NCI-H345 treated with DMSO at 0.1 percent for 48 hours (cell line): ENCODE measurements around the gene CENPP.
"Not testable (repeated sequence)": the region's sequence is repeated elsewhere in the genome, so short reads cannot be mapped to it uniquely, and the experiment has no call there.

ENCODE experiments used
- DNase-seq: peaks from one replicate; lab custom pipeline; 2025; ENCODE audit not compliant: unreplicated experiment; lab: John Stamatoyannopoulos, UW

CENPP gene

DNA sequence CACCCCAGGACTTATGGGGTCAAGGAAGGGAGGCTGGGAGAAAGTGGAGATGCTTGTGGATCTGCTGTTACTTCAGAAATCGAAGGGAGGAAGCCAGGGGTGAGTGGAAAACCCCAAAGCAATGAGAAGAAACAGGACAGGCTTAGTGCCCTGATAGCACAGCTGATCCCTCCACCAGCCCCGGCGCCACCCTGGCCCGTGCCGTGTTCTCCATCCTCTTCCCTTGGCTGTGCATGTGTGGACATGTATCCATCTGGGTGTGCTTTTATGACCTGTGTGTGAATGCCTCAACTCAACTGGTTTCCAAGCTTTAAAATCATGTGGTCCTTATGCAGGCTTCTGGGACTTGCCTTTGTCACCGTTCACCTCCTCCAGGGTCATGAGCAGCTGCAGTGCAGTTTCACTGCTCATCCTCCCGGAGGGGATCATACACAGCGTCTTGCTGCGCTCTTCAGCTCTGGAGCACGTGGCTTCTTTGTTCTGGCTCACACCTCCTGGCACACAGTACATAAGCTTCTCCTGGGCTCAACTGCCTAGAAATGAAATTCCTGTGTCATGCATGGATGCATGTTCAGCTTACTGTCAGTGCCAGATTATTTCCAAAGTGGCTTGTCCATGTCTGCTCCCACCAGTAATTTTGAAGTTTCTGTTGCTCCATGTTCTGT lies 286.0 kb downstream of the CENPP start:
- peak; percentile 8 for DNase-seq

GRCh38 chr9:92612292-92612691 lies 286.5 kb downstream of the CENPP start:
- DNase-seq: no peak

- DNase-seq: no peak
Observed at GRCh38 chr9:92612816-92613215, 287.1 kb downstream of the CENPP start.

DNA sequence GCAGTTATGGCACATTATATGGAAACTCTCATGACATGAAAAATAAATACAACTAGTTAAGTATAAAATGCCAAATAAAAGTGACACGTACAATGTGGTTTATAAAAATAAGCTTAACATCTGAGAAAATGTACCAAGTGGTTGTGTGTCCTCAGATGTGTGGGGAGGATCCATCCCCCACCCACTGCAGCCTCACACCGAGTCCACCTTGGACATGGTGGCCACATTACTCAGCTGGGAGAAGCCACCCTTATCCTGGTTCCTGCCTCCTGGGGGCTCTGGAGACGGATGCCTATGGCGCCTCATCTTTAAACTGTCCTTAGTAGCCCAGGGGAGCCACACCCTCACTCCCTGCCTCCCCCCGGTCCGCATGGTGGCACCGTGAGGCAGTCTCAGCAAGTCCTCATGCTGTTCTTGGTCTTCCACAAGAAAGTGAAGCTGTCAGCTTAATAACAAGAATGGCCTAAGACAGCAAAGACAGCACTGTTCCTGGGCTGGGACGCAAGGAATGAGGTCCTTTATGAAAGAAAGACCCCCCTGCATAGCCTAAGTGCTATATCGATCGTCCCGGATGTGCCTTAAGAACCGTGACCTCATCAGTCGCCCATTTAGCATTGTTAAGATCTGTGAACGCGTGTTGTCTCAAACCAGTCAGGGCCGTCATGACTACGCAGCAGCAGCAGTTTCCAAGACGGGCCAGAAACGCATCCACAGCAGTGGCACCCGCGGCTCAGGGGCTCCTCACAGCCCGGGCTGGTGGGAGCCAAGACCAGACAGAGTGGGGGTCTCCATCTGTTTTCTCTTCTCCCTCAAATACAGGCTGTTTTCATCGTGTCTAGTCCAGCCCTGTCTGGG lies 287.7 kb downstream of the CENPP start:
- DNase-seq: no peak

DNA sequence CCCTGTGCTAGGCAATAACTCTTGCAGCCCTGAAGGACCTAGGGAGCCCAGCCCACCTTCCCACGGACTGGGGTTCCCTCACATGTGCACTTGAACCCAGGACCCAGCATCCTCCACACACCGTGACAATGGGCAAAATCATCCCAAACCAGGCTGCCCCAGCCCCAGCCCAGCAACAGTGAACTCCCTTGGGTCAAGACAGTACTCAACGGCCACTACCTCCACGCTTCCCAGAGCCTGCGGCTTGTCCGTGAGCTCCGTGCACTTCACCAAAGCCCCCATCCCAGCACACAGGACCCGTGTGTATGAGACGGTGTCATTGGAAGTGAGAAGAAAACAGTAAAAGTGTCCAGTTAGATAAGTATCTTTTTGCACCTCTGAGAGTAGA lies 288.4 kb downstream of the CENPP start:
- no peak for DNase-seq

DNA sequence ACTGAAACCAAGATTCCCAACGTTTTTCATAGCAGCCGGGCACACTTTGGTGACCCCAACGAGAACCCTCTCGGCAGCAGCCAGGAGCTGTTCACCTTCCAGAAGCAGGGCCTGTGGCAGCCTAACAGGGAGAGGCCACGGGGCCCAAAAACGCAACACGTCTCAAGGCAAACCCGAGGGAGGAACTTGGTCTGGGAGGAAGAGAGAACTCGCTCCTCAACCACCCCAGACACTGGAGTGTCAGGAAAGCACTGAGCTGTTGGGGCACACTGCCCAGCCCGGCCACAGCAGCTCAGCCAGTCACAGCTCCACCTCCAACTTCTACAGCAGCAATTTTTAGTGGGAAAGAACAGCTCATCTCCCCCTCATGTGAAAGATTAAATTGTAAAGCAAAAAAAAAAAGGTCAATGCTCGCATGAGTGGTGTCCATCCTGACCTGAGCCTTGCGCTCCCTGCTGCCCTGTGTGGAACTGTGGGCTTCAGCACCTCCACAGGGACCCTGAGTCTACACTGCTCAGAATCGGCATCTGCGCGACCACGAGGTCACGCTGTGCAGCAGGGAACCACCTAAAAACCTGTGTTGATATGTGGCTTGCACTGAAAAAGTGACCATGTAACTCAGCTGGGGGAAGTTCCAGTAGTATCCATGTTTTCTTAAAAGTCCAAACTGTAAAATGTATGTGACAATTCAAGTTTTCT lies 289.2 kb downstream of the CENPP start:
- DNase-seq: no peak

GRCh38 chr9:92615790-92616189 lies 290.0 kb downstream of the CENPP start:
- no peak for DNase-seq

- DNase-seq: no peak
Observed at GRCh38 chr9:92616199-92616641, 290.5 kb downstream of the CENPP start.

- DNase-seq: no peak
Observed at GRCh38 chr9:92616655-92617111, 290.9 kb downstream of the CENPP start.

GRCh38 chr9:92617195-92617813 lies 291.6 kb downstream of the CENPP start:
- no peak for DNase-seq

DNA sequence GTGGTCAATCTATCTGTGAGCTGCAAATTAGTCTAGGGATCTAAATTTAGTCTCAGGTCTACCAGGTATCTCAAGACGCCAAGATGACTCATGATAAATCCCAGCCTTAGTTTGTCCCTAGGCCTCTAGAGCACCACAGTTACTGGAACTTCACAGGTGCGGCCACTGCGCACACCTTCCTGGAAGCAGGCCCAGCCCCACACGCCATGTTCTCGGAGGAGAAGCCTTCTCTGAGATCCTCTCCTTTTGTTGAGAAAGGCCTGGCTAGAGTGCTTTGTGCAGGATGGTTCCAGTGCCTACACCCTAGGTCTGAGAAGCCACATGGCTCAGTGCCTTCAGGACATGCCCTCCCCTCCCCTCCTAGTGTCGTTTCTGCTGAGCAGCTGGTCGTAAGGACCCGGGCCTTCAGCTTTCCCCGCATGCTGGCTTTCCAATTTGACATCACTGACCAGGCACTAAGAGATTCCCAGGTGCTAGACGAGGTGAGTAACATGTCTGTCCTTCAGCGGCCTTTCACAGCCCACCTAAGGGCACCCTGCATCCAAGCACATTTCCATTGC lies 292.3 kb downstream of the CENPP start:
- DNase-seq: no peak

GRCh38 chr9:92618633-92619225 lies 293.0 kb downstream of the CENPP start:
- DNase-seq: no peak

- DNase-seq: no peak
Observed at GRCh38 chr9:92619601-92620300, 294.0 kb downstream of the CENPP start.

DNA sequence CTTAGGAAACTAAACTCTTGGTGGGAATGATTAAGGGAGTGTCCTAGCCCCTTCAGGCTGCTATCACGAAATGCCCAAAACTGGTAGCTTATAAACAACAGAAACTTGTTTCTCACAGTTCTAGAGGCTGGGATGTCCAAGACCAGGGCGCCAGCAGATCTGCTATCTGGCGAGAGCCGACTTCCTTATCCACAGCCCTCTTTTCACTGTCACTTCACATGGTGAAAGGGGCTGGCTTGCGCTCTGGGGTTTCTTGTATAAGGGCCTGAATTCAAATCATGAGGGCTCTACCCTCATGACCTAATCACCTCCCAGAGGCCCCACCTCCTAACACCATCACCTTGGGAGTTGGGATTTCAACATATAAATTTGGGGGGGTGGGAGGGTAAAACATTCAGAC lies 295.1 kb downstream of the CENPP start:
- DNase-seq: no peak

GRCh38 chr9:92623936-92624335 lies 298.2 kb downstream of the CENPP start:
- DNase-seq: not testable (repeated sequence)

DNA sequence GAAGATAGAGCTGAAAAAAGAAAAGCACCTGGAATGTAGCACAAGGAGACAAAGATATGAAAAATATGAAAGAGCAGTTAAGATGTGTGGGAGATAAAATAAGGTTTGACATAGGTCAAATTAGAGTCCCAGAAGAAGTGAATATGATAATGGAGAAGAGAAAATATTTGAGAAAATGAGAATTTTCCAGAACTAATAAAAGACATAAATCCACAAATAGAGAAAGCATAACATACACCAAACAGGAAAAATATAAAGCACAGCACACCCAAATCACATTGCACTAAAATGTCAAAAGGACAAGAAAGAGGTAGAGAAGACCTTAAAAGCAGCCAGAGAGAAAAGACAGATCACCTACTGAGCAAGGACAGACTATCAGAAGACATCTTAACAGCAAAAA lies 300.7 kb downstream of the CENPP start:
- DNase-seq: no peak

GRCh38 chr9:92627651-92628050 lies 301.9 kb downstream of the CENPP start:
- DNase-seq: no peak

GRCh38 chr9:92631452-92632343 lies 305.9 kb downstream of the CENPP start:
- no peak for DNase-seq

- DNase-seq: no peak
Observed at GRCh38 chr9:92632641-92633040, 306.9 kb downstream of the CENPP start.
